T-helper 1 cell treated with Interleukin-12 subunit alpha and Interleukin-12 subunit beta and Interleukin-4 antibody, amounts not matched to agents 30 ng/mL and 1 ng/mL, for 36 hours (primary cell): ENCODE results near the gene ST6GALNAC3. TPM values are rescaled to one million over a fixed set of nuclear protein-coding genes. Genes with fewer than 3 reads are reported as not detected.
"Not testable (repeated sequence)": the region's sequence is repeated elsewhere in the genome, so short reads cannot be mapped to it uniquely, and the experiment has no call there.

Source experiments
- intact Hi-C: fragments of 100-400 bp; cut with micrococcal nuclease; formaldehyde crosslinking; loops from one replicate; pipeline ENCODE4 v1.15.1; 2024
- total RNA-seq: library from RNA; stranded (reverse); gene quantifications from 2 replicates; pipeline ENCODE4 v1.2.3, GENCODE V29; 2022

ST6GALNAC3 gene
- total RNA-seq, 1 donor from 2014 or later: 0.12 TPM

DNA sequence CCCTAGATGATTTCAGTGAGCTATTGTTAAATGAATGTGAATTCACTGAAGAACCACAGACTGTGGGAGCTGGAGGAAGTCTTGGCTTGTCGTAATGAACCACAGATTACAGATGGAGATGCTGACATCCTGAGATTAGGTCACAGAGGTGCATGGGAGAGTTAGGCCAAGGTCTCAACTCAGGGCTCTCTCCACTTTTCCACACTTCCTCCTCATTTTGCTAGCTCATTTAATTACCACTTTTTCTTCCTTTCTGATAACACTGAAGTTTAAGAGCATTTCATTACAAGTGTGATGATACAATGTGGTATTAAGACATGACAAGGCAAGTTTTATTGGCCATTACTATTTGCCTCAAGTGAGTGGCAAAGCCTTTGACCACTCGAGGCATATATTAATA, 30.8 kb downstream of the ST6GALNAC3 start:
- intact Hi-C loops: no loop called here

DNA sequence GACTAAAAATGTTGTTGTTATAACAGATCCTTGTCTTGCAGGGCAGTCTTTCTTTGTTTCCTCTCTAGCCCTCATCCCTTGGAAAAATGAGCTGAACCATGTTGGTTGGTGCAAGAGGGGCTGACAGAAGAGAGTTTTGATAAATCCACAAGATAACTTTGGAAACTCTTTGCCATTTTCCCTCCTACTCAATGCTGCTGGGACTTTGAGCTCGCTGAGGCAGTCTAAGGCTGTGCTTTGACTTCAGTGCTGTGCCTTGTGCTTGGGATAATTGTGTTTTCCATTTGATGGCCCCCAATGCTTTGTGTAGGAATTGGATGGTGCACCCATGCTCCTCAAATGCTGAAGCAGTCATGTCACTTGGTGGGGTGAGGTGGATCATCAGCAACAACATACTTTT, 31.7 kb downstream of the ST6GALNAC3 start:
- intact Hi-C loops: no loop called here

DNA sequence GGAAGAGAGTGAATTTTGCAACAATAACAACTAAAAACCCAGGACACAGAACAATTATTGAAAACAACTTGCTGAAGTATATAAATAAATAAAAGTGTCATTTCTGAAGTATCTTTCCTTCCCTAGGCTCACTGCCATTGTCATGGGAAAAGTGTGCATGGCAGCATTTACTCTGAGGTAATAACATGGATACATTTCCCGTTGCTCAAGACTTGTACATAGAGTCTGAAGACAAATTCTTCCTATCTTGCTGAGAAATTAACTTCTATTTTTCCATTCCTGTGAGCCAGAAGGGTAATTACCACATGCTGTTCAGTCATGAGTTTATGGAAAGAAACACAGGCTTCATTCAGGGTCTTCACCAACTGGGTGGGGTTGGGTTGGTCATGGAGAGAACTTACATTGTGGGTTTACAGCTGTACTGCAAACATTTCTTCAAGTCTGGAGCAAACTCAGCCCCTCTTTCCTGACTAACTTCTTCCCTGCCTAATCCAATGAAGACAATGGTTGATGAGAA, 32.2 kb downstream of the ST6GALNAC3 start:
- intact Hi-C loops: no loop called here

DNA sequence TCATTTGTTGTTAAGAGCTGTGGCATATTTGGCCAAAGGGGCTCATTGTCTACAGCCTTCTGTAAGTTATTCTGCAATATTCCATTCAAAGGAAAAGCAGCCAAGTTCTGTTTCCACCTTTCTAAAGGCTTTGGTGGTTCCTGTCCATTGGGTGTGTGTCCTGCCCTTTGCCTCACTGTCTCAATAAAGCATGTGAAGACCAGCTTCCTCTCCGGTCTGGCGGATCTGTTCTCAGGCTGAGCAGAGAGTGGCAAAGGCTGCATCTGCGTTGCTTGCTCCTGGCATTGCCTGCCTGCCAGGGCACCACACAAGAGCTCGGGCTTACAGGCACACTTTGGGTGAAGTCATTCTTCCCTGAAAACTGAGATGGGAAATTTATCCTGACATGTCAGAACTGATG, 34.9 kb downstream of the ST6GALNAC3 start:
- intact Hi-C loops: no loop called here

DNA sequence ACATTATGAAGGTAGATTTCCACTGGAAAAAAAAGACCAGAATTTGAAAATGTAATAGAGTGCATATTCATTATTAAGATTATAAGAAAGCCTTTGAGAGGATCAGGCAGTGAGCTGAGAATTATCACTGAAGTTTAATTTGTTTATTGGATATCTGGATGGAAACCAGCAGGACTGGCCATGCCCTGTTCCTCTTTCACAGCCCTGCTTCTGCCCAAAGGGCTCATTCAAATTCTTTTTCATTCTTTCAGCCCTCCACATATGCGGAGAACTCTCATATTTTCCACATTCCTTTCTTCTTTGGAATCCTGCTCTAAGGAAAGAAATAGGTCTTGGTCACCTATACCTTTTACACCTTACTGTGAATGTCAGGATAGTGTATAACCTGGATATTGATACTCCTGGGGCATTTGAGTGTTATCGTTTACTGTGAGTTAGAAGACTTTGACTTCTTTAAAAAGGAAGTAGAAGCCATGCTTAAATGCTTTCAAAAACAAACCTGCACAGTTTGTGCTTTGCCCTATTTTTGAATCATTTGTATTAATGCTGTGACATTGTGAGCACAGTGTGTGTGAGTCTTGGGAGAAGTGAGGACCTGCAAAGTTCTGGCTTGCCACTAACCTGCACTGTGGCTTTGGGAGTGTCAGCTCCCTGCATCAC, 35.5 kb downstream of the ST6GALNAC3 start:
- intact Hi-C loops: no loop called here

DNA sequence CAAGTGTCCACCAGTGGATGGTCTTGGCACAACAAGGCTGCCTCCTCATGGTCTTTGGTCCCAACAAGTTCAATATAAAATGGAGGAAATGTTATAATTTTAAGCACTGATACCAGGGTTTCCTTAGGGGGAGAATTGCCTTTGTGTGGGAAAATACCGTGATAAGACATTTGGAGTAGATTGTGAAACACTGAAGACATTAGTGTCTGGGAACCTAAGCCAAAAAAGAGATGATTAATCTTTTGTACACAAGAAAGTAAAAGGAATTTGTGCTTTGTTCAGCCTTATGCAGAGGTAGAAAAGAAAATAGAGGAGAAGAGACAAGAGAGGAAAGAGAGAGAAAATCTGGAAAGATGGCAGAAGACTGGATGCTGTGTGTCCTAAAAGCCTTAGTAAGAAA, 36.1 kb downstream of the ST6GALNAC3 start:
- intact Hi-C loops: no loop called here

DNA sequence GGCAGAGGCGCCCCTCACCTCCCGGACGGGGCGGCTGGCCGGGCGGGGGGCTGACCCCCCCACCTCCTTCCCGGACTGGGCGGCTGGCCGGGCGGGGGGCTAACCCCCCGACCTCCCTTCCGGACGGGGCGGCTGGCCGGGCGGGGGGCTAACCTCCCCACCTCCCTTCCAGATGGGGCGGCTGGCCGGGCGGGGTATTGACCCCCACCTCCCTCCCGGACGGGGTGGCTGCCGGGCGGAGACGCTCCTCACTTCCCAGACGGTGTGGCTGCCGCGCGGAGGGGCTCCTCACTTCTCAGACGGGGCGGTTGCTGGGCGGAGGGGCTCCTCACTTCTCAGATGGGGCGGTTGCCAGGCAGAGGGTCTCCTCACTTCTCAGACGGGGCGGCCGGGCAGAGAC, 37.8 kb downstream of the ST6GALNAC3 start:
- intact Hi-C loops: not testable (repeated sequence)

- intact Hi-C loops: no loop called here
Observed at GRCh38 chr1:76113446-76113845, 38.9 kb downstream of the ST6GALNAC3 start.

- intact Hi-C loops: no loop called here
Observed at GRCh38 chr1:76115171-76115570, 40.6 kb downstream of the ST6GALNAC3 start.

DNA sequence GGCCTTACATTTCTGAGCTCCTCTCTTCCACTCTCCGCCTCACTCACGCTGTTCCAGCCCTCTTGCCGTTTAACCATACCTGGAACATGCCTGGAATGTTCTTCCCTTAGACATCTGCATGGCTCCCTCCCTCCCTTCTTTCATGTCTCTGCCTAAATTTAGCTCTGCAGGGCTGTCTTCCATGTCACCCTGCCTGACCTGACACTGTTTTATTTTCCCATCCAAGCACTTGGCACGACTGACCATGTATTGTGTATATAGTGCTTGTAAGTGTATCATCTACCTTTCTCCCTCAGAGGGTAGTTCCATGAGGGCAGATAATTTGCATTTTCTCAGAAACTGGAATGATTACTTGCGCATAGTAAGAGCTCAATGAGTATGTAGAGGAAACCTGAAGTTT, 47.3 kb downstream of the ST6GALNAC3 start:
- intact Hi-C loops: no loop called here

- intact Hi-C loops: no loop called here
Observed at GRCh38 chr1:76122271-76122670, 47.7 kb downstream of the ST6GALNAC3 start.

DNA sequence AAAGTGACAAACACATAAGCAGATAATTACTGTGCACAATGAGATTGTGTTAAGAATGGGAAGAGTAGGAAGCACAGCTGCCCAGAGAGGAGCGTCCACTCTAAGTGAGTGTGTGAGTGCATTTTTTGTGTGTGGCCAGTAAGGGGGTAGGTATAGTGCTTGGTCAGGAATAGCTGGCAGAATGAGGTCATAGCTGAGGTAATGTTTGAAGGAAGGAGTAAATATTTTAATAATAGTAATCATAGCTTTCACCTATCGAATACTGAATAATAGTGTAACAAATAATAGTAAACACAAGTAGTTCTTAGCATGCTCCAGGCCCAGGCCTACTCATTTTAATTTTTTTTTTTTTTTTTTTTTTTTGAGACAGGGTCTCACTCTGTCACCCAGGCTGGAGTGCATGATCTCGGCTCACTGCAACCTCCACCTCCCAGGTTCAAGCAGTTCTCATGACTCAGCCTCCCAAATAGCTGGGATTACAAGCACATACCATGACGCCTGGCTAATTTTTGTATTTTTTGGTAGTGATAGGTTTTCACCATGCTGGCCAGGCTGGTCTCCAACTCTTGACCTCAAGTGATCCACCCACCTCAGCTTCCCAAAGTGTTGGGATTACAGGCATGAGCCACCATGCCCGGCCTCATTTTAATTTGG, 49.0 kb downstream of the ST6GALNAC3 start:
- intact Hi-C loops: not testable (repeated sequence)

DNA sequence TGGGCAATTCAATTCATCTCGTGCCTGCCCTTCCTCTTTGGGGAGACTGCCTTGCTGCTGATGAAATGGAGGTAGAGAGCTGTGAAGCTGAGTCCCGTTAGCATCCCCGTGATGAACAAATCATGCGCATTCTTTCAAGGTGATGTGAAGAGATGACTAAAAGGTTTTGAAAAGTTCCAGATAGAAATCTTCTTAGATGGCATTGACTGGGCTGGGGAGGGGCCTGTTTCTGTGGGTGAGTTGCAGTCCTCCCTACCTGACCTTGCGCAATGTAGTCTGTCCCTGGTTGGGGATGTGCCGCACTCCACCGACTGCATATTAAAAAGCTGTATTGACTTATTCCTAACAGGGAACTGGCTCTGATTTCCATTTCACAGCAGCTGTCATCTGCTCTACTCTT, 49.6 kb downstream of the ST6GALNAC3 start:
- intact Hi-C loops: no loop called here

GRCh38 chr1:76125473-76126219, 51.1 kb downstream of the ST6GALNAC3 start:
- intact Hi-C loops: no loop called here

DNA sequence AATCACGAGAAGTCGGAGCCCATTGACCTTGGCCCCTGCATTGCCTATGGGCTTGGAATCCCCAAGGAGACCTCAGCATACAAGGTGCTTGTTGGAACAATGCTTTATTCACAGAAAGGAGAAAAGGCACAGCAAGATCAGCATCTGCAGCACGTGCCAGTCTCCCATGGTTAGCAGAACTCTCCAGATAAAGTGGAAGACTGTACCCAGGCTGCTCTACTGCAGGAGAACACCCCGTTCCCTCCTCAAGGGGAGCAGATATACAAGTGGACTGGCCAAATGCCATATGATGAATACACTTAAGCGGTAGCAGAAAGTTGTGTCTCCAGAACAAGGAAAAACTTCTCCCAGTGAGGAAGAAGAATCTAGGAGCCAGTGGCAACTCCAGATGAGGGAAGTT, 53.5 kb downstream of the ST6GALNAC3 start:
- intact Hi-C loops: no loop called here

DNA sequence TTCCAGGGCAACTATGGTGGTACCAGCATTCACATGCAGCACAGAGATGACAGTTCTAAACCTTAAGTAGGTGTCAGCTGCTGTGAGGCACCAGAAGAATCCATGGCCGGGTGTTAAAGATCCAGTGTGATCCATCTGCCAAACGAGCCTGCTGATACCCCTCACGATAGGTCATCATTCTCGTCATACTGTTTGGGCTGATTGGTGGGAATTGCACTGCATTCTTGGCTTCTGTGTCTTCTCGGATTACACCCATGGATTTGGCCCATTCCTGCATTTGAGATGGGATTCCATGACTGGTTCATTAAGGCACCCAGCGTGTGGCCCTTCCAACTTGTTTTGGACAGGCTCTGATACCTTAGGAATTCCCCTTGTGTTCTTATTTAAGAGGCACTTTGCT, 55.2 kb downstream of the ST6GALNAC3 start:
- intact Hi-C loops: no loop called here

DNA sequence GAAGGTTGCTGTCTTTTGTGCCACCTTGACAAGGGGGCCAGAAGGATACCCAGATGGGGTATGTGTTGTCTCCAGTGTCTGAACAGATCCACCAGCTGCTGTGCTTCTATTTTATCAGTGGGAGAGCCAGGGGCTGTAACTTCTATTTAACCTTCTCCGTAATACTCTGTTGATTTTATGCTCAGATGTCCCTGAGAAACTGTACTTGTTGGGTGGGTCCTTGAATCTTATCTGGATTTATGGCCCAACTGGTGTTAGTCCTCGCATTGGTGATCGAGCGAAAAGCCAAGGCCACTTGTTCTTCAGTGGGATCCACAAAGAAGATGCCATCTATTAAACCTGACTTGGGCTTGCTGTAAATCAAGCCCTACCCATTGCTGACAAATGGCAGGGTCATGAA, 56.4 kb downstream of the ST6GALNAC3 start:
- intact Hi-C loops: no loop called here

DNA sequence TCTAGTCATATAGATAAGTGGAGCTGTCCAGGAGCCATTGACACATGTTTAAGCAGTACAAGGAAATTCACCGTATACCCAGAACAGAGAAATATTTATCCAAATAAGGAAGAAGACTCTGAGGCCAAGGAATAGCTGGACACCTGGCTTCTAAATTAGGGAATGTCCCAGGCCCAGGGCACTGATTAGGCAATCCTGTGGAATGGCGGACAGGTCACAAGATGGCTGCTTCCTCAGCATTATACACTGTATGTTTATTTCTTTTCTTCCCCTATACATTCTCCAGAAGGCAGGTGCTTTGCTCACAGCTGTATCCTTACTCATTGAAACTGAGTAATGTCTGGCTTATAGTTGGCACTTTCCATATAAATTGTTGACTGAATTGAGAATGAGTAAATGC, 59.4 kb downstream of the ST6GALNAC3 start:
- intact Hi-C loops: no loop called here

- intact Hi-C loops: no loop called here
Observed at GRCh38 chr1:76135835-76136234, 61.3 kb downstream of the ST6GALNAC3 start.

GRCh38 chr1:76136894-76137293, 62.3 kb downstream of the ST6GALNAC3 start:
- intact Hi-C loops: no loop called here

- intact Hi-C loops: no loop called here
Observed at GRCh38 chr1:76137746-76138145, 63.2 kb downstream of the ST6GALNAC3 start.

GRCh38 chr1:76138217-76138616, 63.7 kb downstream of the ST6GALNAC3 start:
- intact Hi-C loops: no loop called here
